Osteoblast (primary cell): ENCODE measurements around the gene GALNT4. TPM values are rescaled to one million over a fixed set of nuclear protein-coding genes. Genes with fewer than 3 reads are reported as not detected.

Source experiments
- small RNA-seq: library from RNA; depleted of rRNA; stranded (forward); fragments of <200 nt; gene quantifications from one replicate; pipeline ENCODE3, GENCODE V24; 2012
- total RNA-seq: library from RNA; depleted of rRNA; stranded (reverse); fragments of >200 nt; gene quantifications from 2 replicates; pipeline ENCODE4 v1.2.3, GENCODE V29; 2012

Gene GALNT4
- total RNA-seq, 1 donor: 9.4 TPM

Small RNAs within 50 kb of the gene (small RNA-seq; reads per million reads assigned to genes)
- not detected for gene AC025034.2
- gene POC1B-GALNT4: not detected

Other genes starting within 250 kb of the GALNT4 start
- gene DUSP6, start 172.3 kb downstream of the GALNT4 start, total RNA-seq: 28.6 and 30.0 TPM in 2 replicates
- gene POC1B, start 1.3 kb upstream of the GALNT4 start, total RNA-seq: 10.9 and 24.8 TPM in 2 replicates
- 89.3 and 99.9 TPM in 2 replicates for gene ATP2B1, start 184.0 kb upstream of the GALNT4 start, total RNA-seq